HCT116 (cell line): ENCODE data around the gene NRP1. TPM values are rescaled to one million over a fixed set of nuclear protein-coding genes. Genes with fewer than 3 reads are reported as not detected.
A peak's percentile ranks its signal among the peaks of the same experiment; 100 is the strongest.

Experiments
- ATAC-seq: fragments of 200-7000 bp; cut with Tn5 transposase; 2 replicates; pipeline ENCODE4 v1.9.1; 2020; ENCODE audit warnings: mild to moderate bottlenecking, moderate library complexity
- BruUV-seq: library from RNA; stranded (reverse); fragments of 400-500 nt; replicated peaks from 2 replicates; lab custom pipeline; 2021; lab: Mats Ljungman, UMichigan
- CTCF ChIA-PET: fragments of 300-600 bp; sonication (Branson Sonifier 250); formaldehyde crosslinking; loops from one replicate; lab custom pipeline; 2021; ENCODE audit warnings: antibody characterized with exemption; lab: Charles Lee
- POLR2A ChIA-PET: fragments of 300-600, 350-600 bp; sonication (Branson Sonifier 250); formaldehyde crosslinking; loops from one replicate; lab custom pipeline; 2021; ENCODE audit warnings: antibody characterized with exemption; lab: Charles Lee
- RAD21 ChIA-PET, 2 experiments: fragments of 300-600 bp; sonication (Branson Sonifier 250); formaldehyde crosslinking; loops; one replicate each; lab custom pipeline; 2023; ENCODE audit warnings: low total read pairs in 2 of 2; ENCODE audit not compliant: uncharacterized antibody in 2 of 2, unreplicated experiment in 2 of 2, low non-redundant PET in 1 of 2; lab: Charles Lee
- DNase-seq: peaks from one replicate; pipeline ENCODE4 v3.0.0-alpha.2; 2010; ENCODE audit warnings: low read depth, low spot score
- H2AFZ ChIP-seq: fragments of 200-600 bp; shearing (Covaris generic), sonication (generic); 2 replicates; pipeline ENCODE4 v1.6.1; 2017; ENCODE audit warnings: low read depth, mixed run types, mixed read lengths, antibody characterized with exemption, low read length; ENCODE audit not compliant: poor library complexity, severe bottlenecking
- H3K27ac ChIP-seq: 2 replicates; pipeline ENCODE4 v1.5.1; 2012; ENCODE audit warnings: low read depth, low read length
- H3K27me3 ChIP-seq: fragments of 200-600 bp; sonication (generic); 2 replicates; pipeline ENCODE4 v1.6.1; 2016; ENCODE audit warnings: mixed run types, low read length, mixed read lengths; ENCODE audit not compliant: insufficient read depth
- H3K36me3 ChIP-seq, 2 experiments: fragments of 200-500 bp in 1 of 2; fragments of 200-600 bp in 1 of 2; sonication (Bioruptor generic) in 1 of 2; sonication (generic) in 1 of 2; 2 replicates each; pipeline versions ENCODE4 v1.5.1 to v1.6.1; 2014 to 2016; ENCODE audit warnings: low read length in 2 of 2, inconsistent platforms in 1 of 2, mixed read lengths in 1 of 2, mixed run types in 1 of 2; ENCODE audit not compliant: insufficient read depth in 2 of 2, control insufficient read depth in 1 of 2
- H3K4me1 ChIP-seq, 2 experiments: fragments of 200-600 bp in 1 of 2; sonication (generic) in 1 of 2; 2 replicates each; pipeline versions ENCODE4 v1.5.1 to v1.6.1; 2012 to 2017; ENCODE audit warnings: low read length in 2 of 2, inconsistent platforms in 1 of 2, mild to moderate bottlenecking in 1 of 2, mixed read lengths in 1 of 2, mixed run types in 1 of 2, moderate library complexity in 1 of 2; ENCODE audit not compliant: insufficient read depth in 2 of 2, control insufficient read depth in 1 of 2
- H3K4me2 ChIP-seq: fragments of 200-600 bp; sonication (generic); 2 replicates; pipeline ENCODE4 v1.6.1; 2017; ENCODE audit warnings: mixed run types, low read length, mixed read lengths
- H3K4me3 ChIP-seq, 2 experiments: fragments of 200-600 bp in 1 of 2; sonication (generic) in 1 of 2; replicated peaks in 1 of 2; 2 replicates each; pipeline ENCODE4 v1.5.1; 2011 to 2016; ENCODE audit warnings: low read length in 2 of 2, control low read depth in 1 of 2, low read depth in 1 of 2, mild to moderate bottlenecking in 1 of 2, mixed read lengths in 1 of 2, mixed run types in 1 of 2
- H3K79me2 ChIP-seq: fragments of 200-600 bp; sonication (generic); 2 replicates; pipeline ENCODE4 v1.6.1; 2017; ENCODE audit warnings: mild to moderate bottlenecking, mixed run types, low read length, moderate library complexity, mixed read lengths; ENCODE audit not compliant: insufficient read depth
- H3K9ac ChIP-seq: fragments of 200-600 bp; sonication (generic); 2 replicates; pipeline ENCODE4 v1.6.1; 2016; ENCODE audit warnings: low read length, mixed read lengths
- H3K9me2 ChIP-seq: fragments of 200-600 bp; sonication (generic), shearing (Covaris generic); 2 replicates; pipeline ENCODE4 v1.6.1; 2017; ENCODE audit warnings: mixed run types, mild to moderate bottlenecking, moderate library complexity; ENCODE audit not compliant: insufficient read depth
- H3K9me3 ChIP-seq, 2 experiments: fragments of 200-500 bp in 1 of 2; fragments of 200-600 bp in 1 of 2; sonication (Bioruptor generic) in 1 of 2; sonication (generic) in 1 of 2; 2 replicates each; pipeline ENCODE4 v1.6.1; 2014 to 2017; ENCODE audit warnings: low read length in 2 of 2, mixed read lengths in 2 of 2, inconsistent platforms in 1 of 2, low read depth in 1 of 2, mild to moderate bottlenecking in 1 of 2, mixed run types in 1 of 2, moderate library complexity in 1 of 2; ENCODE audit not compliant: control insufficient read depth in 1 of 2, insufficient read depth in 1 of 2
- H4K20me1 ChIP-seq: fragments of 200-600 bp; sonication (generic), shearing (Covaris generic); 2 replicates; pipeline ENCODE4 v1.6.1; 2017; ENCODE audit warnings: mixed run types, mild to moderate bottlenecking, moderate library complexity; ENCODE audit not compliant: insufficient read depth
- CBX3 ChIP-seq: IDR thresholded peaks from 2 replicates; pipeline ENCODE4 v1.6.1; 2012; ENCODE audit warnings: low read depth
- CEBPB ChIP-seq: IDR thresholded peaks from 2 replicates; pipeline ENCODE4 v1.6.1; 2012; ENCODE audit warnings: low read depth
- CTCF ChIP-seq, 3 experiments: fragments of 200-600 bp in 1 of 3; sonication (generic) in 1 of 3; IDR thresholded peaks in 2 of 3; conservative IDR thresholded peaks in 1 of 3; 2 replicates each; pipeline ENCODE4 v1.5.1; 2012 to 2017; ENCODE audit warnings: low read depth in 2 of 3, low read length in 2 of 3, antibody characterized with exemption in 1 of 3, borderline replicate concordance in 1 of 3, control low read depth in 1 of 3, mild to moderate bottlenecking in 1 of 3, mixed read lengths in 1 of 3, mixed run types in 1 of 3, moderate library complexity in 1 of 3; ENCODE audit not compliant: insufficient read depth in 1 of 3
- JUND ChIP-seq: IDR thresholded peaks from 2 replicates; pipeline ENCODE4 v1.6.1; 2012
- MAX ChIP-seq: IDR thresholded peaks from 2 replicates; pipeline ENCODE4 v1.6.1; 2012
- RAD21 ChIP-seq: IDR thresholded peaks from 2 replicates; pipeline ENCODE4 v1.6.1; 2012; ENCODE audit warnings: low read depth, mild to moderate bottlenecking
- REST ChIP-seq: IDR thresholded peaks from 2 replicates; pipeline ENCODE4 v1.6.1; 2012; ENCODE audit warnings: low read depth
- SIN3A ChIP-seq: IDR thresholded peaks from 2 replicates; pipeline ENCODE4 v1.6.1; 2012; ENCODE audit warnings: low read depth
- SP1 ChIP-seq: IDR thresholded peaks from 2 replicates; pipeline ENCODE4 v1.6.1; 2012; ENCODE audit warnings: low read depth
- YY1 ChIP-seq: IDR thresholded peaks from 2 replicates; pipeline ENCODE4 v1.6.1; 2011; ENCODE audit warnings: low read length, low read depth, moderate library complexity, mild to moderate bottlenecking; ENCODE audit not compliant: insufficient replicate concordance; ENCODE audit errors: extremely low read depth
- ZBTB33 ChIP-seq: IDR thresholded peaks from 2 replicates; pipeline ENCODE4 v1.6.1; 2011; ENCODE audit warnings: mild to moderate bottlenecking, low read length, moderate library complexity; ENCODE audit not compliant: insufficient replicate concordance; ENCODE audit errors: extremely low read depth
- intact Hi-C: fragments of 100-400 bp; cut with micrococcal nuclease; formaldehyde crosslinking; loops from 2 replicates; pipeline ENCODE4 v1.10.0; 2022
- total RNA-seq: library from RNA; stranded (reverse); gene quantifications from one replicate; pipeline ENCODE4 v1.2.1, GENCODE V29; 2021; ENCODE audit not compliant: unreplicated experiment

Gene NRP1
- total RNA-seq, 1 experiment from 2014 or later, result 3.8 TPM

GRCh38 chr10:33371234-33371633 lies 36.8 kb upstream of the NRP1 start (continued):
- no peak for TF ChIP-seq ZBTB33
- no peak for TF ChIP-seq CTCF (IDR thresholded peaks at IDR 0.05 in 2 of 3, conservative IDR thresholded peaks at IDR 0.05 in 1 of 3; ENCODE audit: borderline replicate concordance in 1 of 3, insufficient read depth in 1 of 3, low read depth in 2 of 3, low read length in 2 of 3)
- no peak for TF ChIP-seq SIN3A
- no peak for TF ChIP-seq SP1
- no peak for TF ChIP-seq JUND
- no peak for TF ChIP-seq MAX

GRCh38 chr10:33370434-33370930 lies 36.0 kb upstream of the NRP1 start:
- ChIA-PET CTCF (no interaction called here), POLR2A (no interaction called here), RAD21 (no interaction called here)
- intact Hi-C loops, result no loop called here
- Histone ChIP-seq H3K79me2 (no peaks in the 10 kb centered on the region), H3K36me3 (no peaks in the 10 kb centered on the region), H3K4me2 (no peak overlapping the region), H2AFZ (no peak overlapping the region), H3K9me2 (no peaks in the 10 kb centered on the region), H3K27me3 (no peaks in the 10 kb centered on the region), H3K4me3 (no peak overlapping the region), H3K9ac (no peak overlapping the region), H3K9me3 (peaks cover 0 to 13% of the 10 kb centered on the region in 2 experiments; a peak in 1 of 4 replicates), H3K4me1 (peaks cover 0 to 17% of the 10 kb centered on the region in 2 experiments; a peak in 3 of 4 replicates), H4K20me1 (no peaks in the 10 kb centered on the region), H3K27ac (no peak overlapping the region)
- DNase-seq, result no peak
- no peak for ATAC-seq
- TF ChIP-seq CEBPB (no peak), YY1 (no peak), REST (no peak), CBX3 (0 out of 2 replicates have a peak, but pooled peaks have one; percentile 14), RAD21 (no peak), SP1 (no peak)
- BruUV-seq, result no TSS peak
